SU-DHL-6 (cell line): Measurements from ENCODE around the gene TUBB2B.
"Not testable (repeated sequence)": the region's sequence is repeated elsewhere in the genome, so short reads cannot be mapped to it uniquely, and the experiment has no call there.

Experiments
- H2AFZ ChIP-seq: fragments of 200-600 bp; sonication (generic); 2 replicates; pipeline ENCODE4 v1.6.1; 2014; ENCODE audit warnings: low read depth, mild to moderate bottlenecking, moderate library complexity, mixed read lengths, antibody characterized with exemption, low read length; ENCODE audit not compliant: severe bottlenecking
- H3F3A ChIP-seq: fragments of 200-600 bp; shearing (Covaris generic); 2 replicates; pipeline ENCODE4 v1.6.0; 2016; ENCODE audit warnings: antibody characterized with exemption, mild to moderate bottlenecking; ENCODE audit not compliant: insufficient read depth
- H3K27ac ChIP-seq: fragments of 200-600 bp; sonication (generic); 2 replicates; pipeline ENCODE4 v1.5.1; 2016; ENCODE audit warnings: low read depth, mild to moderate bottlenecking, low read length, moderate library complexity, mixed read lengths
- H3K27me3 ChIP-seq: fragments of 200-600 bp; sonication (generic), shearing (Covaris generic); 2 replicates; pipeline ENCODE4 v1.6.0; 2014; ENCODE audit warnings: mild to moderate bottlenecking, low read length
- H3K36me3 ChIP-seq: fragments of 200-600 bp; sonication (generic); 2 replicates; pipeline ENCODE4 v1.6.1; 2014; ENCODE audit warnings: mild to moderate bottlenecking, low read length, mixed read lengths
- H3K4me2 ChIP-seq: fragments of 300-600, 200-600 bp; shearing (Covaris generic), sonication (generic); 2 replicates; pipeline ENCODE4 v1.6.0; 2014; ENCODE audit warnings: low read length, low read depth, mild to moderate bottlenecking; ENCODE audit not compliant: poor library complexity, severe bottlenecking
- H3K4me3 ChIP-seq: fragments of 200-600 bp; sonication (generic); 2 replicates; pipeline ENCODE4 v1.5.1; 2014; ENCODE audit warnings: antibody characterized with exemption, low read length, mild to moderate bottlenecking, mixed read lengths; ENCODE audit not compliant: insufficient read depth, poor library complexity, severe bottlenecking
- H3K79me2 ChIP-seq: fragments of 200-600 bp; sonication (generic); 2 replicates; pipeline ENCODE4 v1.6.1; 2014; ENCODE audit warnings: mild to moderate bottlenecking, low read length, moderate library complexity; ENCODE audit not compliant: insufficient read depth
- H3K9ac ChIP-seq: fragments of 200-600 bp; sonication (generic); 2 replicates; pipeline ENCODE4 v1.7.0; 2014; ENCODE audit warnings: mild to moderate bottlenecking, low read length
- H3K9me2 ChIP-seq: fragments of 200-600 bp; sonication (generic); replicated peaks from 2 replicates; pipeline ENCODE4 v1.6.1; 2014; ENCODE audit warnings: low read length; ENCODE audit not compliant: insufficient read depth
- H3K9me3 ChIP-seq: fragments of 200-600 bp; sonication (generic); 2 replicates; pipeline ENCODE4 v1.6.1; 2014; ENCODE audit warnings: low read length, mixed read lengths; ENCODE audit not compliant: insufficient read depth
- H4K20me1 ChIP-seq: fragments of 200-600 bp; sonication (generic); 2 replicates; pipeline ENCODE4 v1.6.1; 2014; ENCODE audit warnings: low read depth, mild to moderate bottlenecking, antibody characterized with exemption, low read length, moderate library complexity, mixed read lengths
- EZH2phosphoT487 ChIP-seq: fragments of 200-600 bp; sonication (generic), shearing (Covaris generic); conservative IDR thresholded peaks from 2 replicates; pipeline ENCODE4 v1.6.1; 2018; ENCODE audit warnings: mild to moderate bottlenecking, antibody characterized with exemption, low read length, moderate library complexity, mixed read lengths
- TF ChIP-seq, protein P1 (sequence below): fragments of 200-600 bp; sonication (generic); IDR thresholded peaks from one replicate; pipeline ENCODE4 v1.5.1; 2017; ENCODE audit warnings: antibody characterized with exemption, mild to moderate bottlenecking, low read length, moderate library complexity; ENCODE audit not compliant: insufficient read depth, poor library complexity, severe bottlenecking

Gene TUBB2B

GRCh38 chr6:3202999-3203696 is 24.3 kb downstream of the TUBB2B start:
- peak overlapping the region; percentile 17 for H3K4me3 ChIP-seq
- peak overlapping the region; percentile 20; the same call in 1 of the 2 replicates for H3K9ac ChIP-seq
- no peaks in the 10 kb centered on the region for H4K20me1 ChIP-seq
- H2AFZ ChIP-seq = peak overlapping the region; percentile 2
- H3K27me3 ChIP-seq = no peaks in the 10 kb centered on the region
- no peaks in the 10 kb centered on the region for H3K36me3 ChIP-seq
- H3K27ac ChIP-seq = peak overlapping the region; percentile 90
- H3K9me2 ChIP-seq = no peaks in the 10 kb centered on the region
- TF ChIP-seq, protein P1, sequence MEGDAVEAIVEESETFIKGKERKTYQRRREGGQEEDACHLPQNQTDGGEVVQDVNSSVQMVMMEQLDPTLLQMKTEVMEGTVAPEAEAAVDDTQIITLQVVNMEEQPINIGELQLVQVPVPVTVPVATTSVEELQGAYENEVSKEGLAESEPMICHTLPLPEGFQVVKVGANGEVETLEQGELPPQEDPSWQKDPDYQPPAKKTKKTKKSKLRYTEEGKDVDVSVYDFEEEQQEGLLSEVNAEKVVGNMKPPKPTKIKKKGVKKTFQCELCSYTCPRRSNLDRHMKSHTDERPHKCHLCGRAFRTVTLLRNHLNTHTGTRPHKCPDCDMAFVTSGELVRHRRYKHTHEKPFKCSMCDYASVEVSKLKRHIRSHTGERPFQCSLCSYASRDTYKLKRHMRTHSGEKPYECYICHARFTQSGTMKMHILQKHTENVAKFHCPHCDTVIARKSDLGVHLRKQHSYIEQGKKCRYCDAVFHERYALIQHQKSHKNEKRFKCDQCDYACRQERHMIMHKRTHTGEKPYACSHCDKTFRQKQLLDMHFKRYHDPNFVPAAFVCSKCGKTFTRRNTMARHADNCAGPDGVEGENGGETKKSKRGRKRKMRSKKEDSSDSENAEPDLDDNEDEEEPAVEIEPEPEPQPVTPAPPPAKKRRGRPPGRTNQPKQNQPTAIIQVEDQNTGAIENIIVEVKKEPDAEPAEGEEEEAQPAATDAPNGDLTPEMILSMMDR = no peak
- TF ChIP-seq EZH2phosphoT487 = no peak
- H3F3A ChIP-seq = peaks cover 21% of the 10 kb centered on the region
- no peaks in the 10 kb centered on the region for H3K79me2 ChIP-seq
- peak overlapping the region; percentile 67 for H3K4me2 ChIP-seq
- H3K9me3 ChIP-seq = no peaks in the 10 kb centered on the region

DNA sequence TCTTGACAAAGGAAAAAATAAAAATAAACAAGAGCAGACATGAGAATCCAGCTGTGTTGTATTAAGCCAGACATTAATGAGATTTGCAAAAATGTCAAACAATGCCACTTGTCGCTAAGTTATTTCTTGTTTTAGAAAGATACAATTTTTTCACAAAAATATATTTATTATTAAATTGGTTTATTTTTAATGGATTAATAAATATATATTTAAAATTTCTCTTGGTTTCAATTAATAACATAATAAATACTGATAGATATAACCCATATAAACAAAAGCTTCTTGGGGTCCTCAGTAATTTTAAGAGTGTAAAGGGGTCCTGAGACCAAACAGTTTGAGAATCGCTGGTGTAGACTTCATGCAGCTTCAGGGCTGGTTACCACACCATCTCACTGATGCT is 26.1 kb downstream of the TUBB2B start:
- Histone ChIP-seq H3K9me3 (no peaks in the 10 kb centered on the region), H3K27me3 (no peaks in the 10 kb centered on the region), H3F3A (peaks cover 27% of the 10 kb centered on the region), H3K9me2 (no peaks in the 10 kb centered on the region), H3K9ac (no peak overlapping the region), H2AFZ (no peak overlapping the region), H3K27ac (no peak overlapping the region), H3K4me3 (no peak overlapping the region), H3K79me2 (no peaks in the 10 kb centered on the region), H3K4me2 (no peak overlapping the region), H4K20me1 (no peaks in the 10 kb centered on the region), H3K36me3 (no peaks in the 10 kb centered on the region)
- TF ChIP-seq EZH2phosphoT487 = no peak

- Histone ChIP-seq H3K27me3 (no peaks in the 10 kb centered on the region), H3K27ac (no peak overlapping the region), H3K4me2 (no peak overlapping the region), H3K9me2 (no peaks in the 10 kb centered on the region), H3K4me3 (no peak overlapping the region), H2AFZ (no peak overlapping the region), H3K9ac (no peak overlapping the region), H3K36me3 (no peaks in the 10 kb centered on the region), H4K20me1 (no peaks in the 10 kb centered on the region), H3F3A (peaks cover 29% of the 10 kb centered on the region), H3K9me3 (no peaks in the 10 kb centered on the region), H3K79me2 (no peaks in the 10 kb centered on the region)
- no peak for TF ChIP-seq EZH2phosphoT487
These were observed 26.8 kb downstream of the TUBB2B start for GRCh38 chr6:3200682-3201081.

- no peak overlapping the region for H3K27ac ChIP-seq
- H3F3A ChIP-seq = peaks cover 25% of the 10 kb centered on the region
- no peaks in the 10 kb centered on the region for H3K9me3 ChIP-seq
- H3K4me3 ChIP-seq = no peak overlapping the region
- no peaks in the 10 kb centered on the region for H3K27me3 ChIP-seq
- no peaks in the 10 kb centered on the region for H3K36me3 ChIP-seq
- TF ChIP-seq EZH2phosphoT487 = no peak
- TF ChIP-seq, protein P1 = no peak
- H4K20me1 ChIP-seq = no peaks in the 10 kb centered on the region
- H2AFZ ChIP-seq = no peak overlapping the region
- no peak overlapping the region for H3K9ac ChIP-seq
- H3K79me2 ChIP-seq = no peaks in the 10 kb centered on the region
- H3K4me2 ChIP-seq = no peak overlapping the region
- no peaks in the 10 kb centered on the region for H3K9me2 ChIP-seq
These were observed 28.1 kb downstream of the TUBB2B start for GRCh38 chr6:3199382-3199781.

- not testable (repeated sequence) for H3F3A ChIP-seq, H3K4me2 ChIP-seq, H3K36me3 ChIP-seq, H3K9ac ChIP-seq, H2AFZ ChIP-seq, H3K27ac ChIP-seq, H3K9me3 ChIP-seq, H3K4me3 ChIP-seq, H3K27me3 ChIP-seq, H4K20me1 ChIP-seq, H3K79me2 ChIP-seq, H3K9me2 ChIP-seq
These were observed 29.7 kb downstream of the TUBB2B start for GRCh38 chr6:3197734-3198133.
